ENCODE data around the gene AUNIP. TPM values are rescaled to one million over a fixed set of nuclear protein-coding genes. Genes with fewer than 3 reads are reported as not detected.

Gene AUNIP
- total RNA-seq, 2 experiments from 2014 or later, result 8.8 to 10.3 TPM

GRCh38 chr1:25877155-25877554 lies 17.9 kb upstream of the AUNIP start:
- ChIA-PET CTCF (interaction anchor here (0.8 to 3.4 kb wide), 2 partner anchors 18 to 121 kb away, joined by 3 to 30 read pairs; partner anchors contain the start of gene PAFAH2), POLR2A (interaction anchor here (0.8 kb wide), 1 partner anchor 46 kb away, joined by 3 read pairs; no protein-coding TSS in a partner anchor)
- no peak for DNase-seq
- H3K27me3 Mint-ChIP-seq, result peaks cover 4% of the 10 kb centered on the region
- no peak overlapping the region for H3K4me3 Mint-ChIP-seq
- no peaks in the 10 kb centered on the region for H3K36me3 Mint-ChIP-seq (ENCODE audit: low read depth)
- no peaks in the 10 kb centered on the region for H3K9me3 Mint-ChIP-seq
- intact Hi-C loops (cut with micrococcal nuclease), result no loop called here
- peaks cover 5% of the 10 kb centered on the region for H3K4me1 Mint-ChIP-seq (ENCODE audit: low read depth)
- no peak overlapping the region for H3K27ac Mint-ChIP-seq
- TF ChIP-seq CTCF (IDR thresholded peaks at IDR 0.05), result no peak
- ATAC-seq, result no peak

- Mint-ChIP-seq H3K4me1 (ENCODE audit: low read depth) (peaks cover 5% of the 10 kb centered on the region), H3K36me3 (ENCODE audit: low read depth) (no peaks in the 10 kb centered on the region), H3K27ac (no peak overlapping the region), H3K9me3 (no peaks in the 10 kb centered on the region), H3K27me3 (peaks cover 4% of the 10 kb centered on the region), H3K4me3 (no peak overlapping the region)
- no peak for ATAC-seq
- no peak for DNase-seq
- TF ChIP-seq CTCF (IDR thresholded peaks at IDR 0.05), result no peak
- ChIA-PET CTCF (interaction anchor here (0.8 to 3.4 kb wide), 2 partner anchors 19 to 121 kb away, joined by 3 to 30 read pairs; partner anchors contain the start of gene PAFAH2), POLR2A (interaction anchor here (0.8 kb wide), 1 partner anchor 46 kb away, joined by 3 read pairs; no protein-coding TSS in a partner anchor)
- intact Hi-C loops (cut with micrococcal nuclease), result no loop called here
Measured at GRCh38 chr1:25876693-25877077, 17.4 kb upstream of the AUNIP start.

- Mint-ChIP-seq H3K27me3 (peaks cover 4% of the 10 kb centered on the region), H3K9me3 (no peaks in the 10 kb centered on the region), H3K4me1 (ENCODE audit: low read depth) (peaks cover 5% of the 10 kb centered on the region), H3K27ac (peak overlapping the region; percentile 70), H3K36me3 (ENCODE audit: low read depth) (no peaks in the 10 kb centered on the region), H3K4me3 (peak overlapping the region; percentile 64)
- no peak for TF ChIP-seq CTCF (IDR thresholded peaks at IDR 0.05)
- ATAC-seq (peak; percentile 57), DNase-seq (peak; percentile 66)
- intact Hi-C loops (cut with micrococcal nuclease), result no loop called here
- POLR2A ChIA-PET, result interaction anchor here (0.7 to 2.4 kb wide), 11 partner anchors 11 to 119 kb away, joined by 3 to 13 read pairs (median 4); partner anchors contain the start of gene STMN1
- CTCF ChIA-PET, result interaction anchor here (1.4 to 3.4 kb wide), 5 partner anchors 11 to 121 kb away, joined by 3 to 30 read pairs (median 3); partner anchors contain the start of gene PAFAH2
Measured at GRCh38 chr1:25875856-25876692, 16.8 kb upstream of the AUNIP start.

GRCh38 chr1:25875154-25875855 lies 16.0 kb upstream of the AUNIP start, which contains the start of gene PAQR7:
Gene PAQR7 (minus strand): TSS chr1:25875708. CDS start chr1:25863839, 11,869 bp downstream.
- ATAC-seq (peak; percentile 88), DNase-seq (peak; percentile 77)
- H3K36me3 Mint-ChIP-seq (ENCODE audit: low read depth), result no peaks in the 10 kb centered on the region
- H3K9me3 Mint-ChIP-seq, result no peaks in the 10 kb centered on the region
- H3K27ac Mint-ChIP-seq, result peak within 1 kb of the TSS; percentile 81
- H3K4me3 Mint-ChIP-seq, result peak within 1 kb of the TSS; percentile 88
- peaks cover 4% of the 10 kb centered on the region for H3K27me3 Mint-ChIP-seq
- ChIA-PET POLR2A (interaction anchor here (0.7 to 2.4 kb wide), 16 partner anchors 11 to 642 kb away, joined by 3 to 13 read pairs (median 3); partner anchors contain the start of gene STMN1), CTCF (interaction anchor here (0.7 to 3.4 kb wide), 6 partner anchors 9 to 122 kb away, joined by 3 to 30 read pairs (median 3); partner anchors contain the start of gene PAFAH2)
- no peak for TF ChIP-seq CTCF (IDR thresholded peaks at IDR 0.05)
- intact Hi-C loops (cut with micrococcal nuclease), result no loop called here
- peaks cover 5% of the 10 kb centered on the region for H3K4me1 Mint-ChIP-seq (ENCODE audit: low read depth)
